Middle frontal gyrus (tissue), 1 donor: ENCODE measurements around the gene TAGLN.
A peak's percentile ranks its signal among the peaks of the same experiment; 100 is the strongest.

ENCODE experiments used
- DNase-seq: peaks from one replicate; pipeline ENCODE4 v3.0.0-alpha.2; 2015; ENCODE audit warnings: low spot score; ENCODE audit errors: extremely low spot score

Gene TAGLN

DNA sequence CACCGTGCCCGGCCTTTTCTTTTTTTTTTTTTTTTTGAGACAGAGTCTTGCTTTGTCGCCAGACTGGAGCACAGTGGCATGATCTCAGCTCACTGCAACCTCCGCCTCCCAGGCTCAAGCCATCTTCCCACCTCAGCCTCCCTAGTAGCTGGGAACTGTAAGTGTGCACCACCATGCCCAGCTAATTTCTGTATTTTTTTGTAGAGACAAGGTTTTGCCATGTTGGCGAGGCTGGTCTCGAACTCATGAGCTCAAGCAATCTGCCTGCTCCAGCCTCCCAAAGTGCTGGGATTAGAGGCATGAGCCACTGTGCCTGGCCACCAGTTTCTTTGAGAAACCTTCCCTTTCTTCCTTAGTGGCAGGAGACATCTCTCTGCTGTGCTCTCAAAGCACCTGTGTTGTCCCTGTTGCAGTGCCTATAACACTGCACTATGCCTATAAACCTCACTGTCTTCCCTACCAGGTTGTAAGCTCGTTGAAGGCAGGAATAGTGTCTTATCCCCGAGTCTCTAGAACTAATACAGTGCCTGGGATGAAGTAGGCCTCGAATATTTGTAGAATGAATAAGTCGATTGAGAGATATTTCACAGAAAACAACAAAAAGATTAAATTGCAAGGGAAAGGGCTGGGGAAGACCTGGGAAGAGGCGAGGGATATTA, 13.7 kb downstream of the TAGLN start:
- DNase-seq: no peak

DNA sequence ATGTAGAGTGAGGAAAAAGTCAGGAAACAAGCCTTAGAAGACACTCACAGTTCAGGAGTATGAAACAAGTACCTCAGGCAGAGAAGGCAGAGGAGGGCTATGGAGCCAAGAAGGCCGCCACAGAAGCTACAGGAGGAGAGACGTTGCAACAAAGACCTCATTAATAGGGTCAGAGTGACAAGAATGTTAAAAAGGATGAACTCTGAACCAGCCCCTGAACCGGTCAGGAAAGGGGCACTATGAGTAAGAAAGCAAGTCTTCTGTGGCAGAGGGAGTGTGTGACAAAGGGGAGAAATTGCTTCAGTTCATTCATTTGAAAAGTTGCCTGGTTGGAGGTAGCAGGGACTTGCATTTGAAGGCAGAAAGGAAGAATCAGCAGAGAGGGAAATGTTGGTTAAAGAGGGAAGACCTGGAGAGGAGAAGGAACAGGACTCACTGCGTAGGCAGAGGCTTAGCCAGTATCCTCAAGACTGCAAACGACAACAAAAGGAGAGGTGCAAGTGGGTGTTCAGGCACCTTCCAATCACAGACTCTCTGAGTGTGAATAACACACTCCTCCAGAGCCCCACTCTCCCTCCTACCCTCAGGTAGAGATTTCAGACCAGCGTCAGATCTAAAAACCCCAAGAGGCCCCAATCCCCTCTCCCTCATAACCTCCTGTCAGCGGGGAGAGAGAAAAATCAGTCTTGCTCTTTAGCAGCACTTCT, 15.4 kb downstream of the TAGLN start:
- no peak for DNase-seq

GRCh38 chr11:117217141-117218084, 18.2 kb downstream of the TAGLN start:
- DNase-seq: no peak

DNA sequence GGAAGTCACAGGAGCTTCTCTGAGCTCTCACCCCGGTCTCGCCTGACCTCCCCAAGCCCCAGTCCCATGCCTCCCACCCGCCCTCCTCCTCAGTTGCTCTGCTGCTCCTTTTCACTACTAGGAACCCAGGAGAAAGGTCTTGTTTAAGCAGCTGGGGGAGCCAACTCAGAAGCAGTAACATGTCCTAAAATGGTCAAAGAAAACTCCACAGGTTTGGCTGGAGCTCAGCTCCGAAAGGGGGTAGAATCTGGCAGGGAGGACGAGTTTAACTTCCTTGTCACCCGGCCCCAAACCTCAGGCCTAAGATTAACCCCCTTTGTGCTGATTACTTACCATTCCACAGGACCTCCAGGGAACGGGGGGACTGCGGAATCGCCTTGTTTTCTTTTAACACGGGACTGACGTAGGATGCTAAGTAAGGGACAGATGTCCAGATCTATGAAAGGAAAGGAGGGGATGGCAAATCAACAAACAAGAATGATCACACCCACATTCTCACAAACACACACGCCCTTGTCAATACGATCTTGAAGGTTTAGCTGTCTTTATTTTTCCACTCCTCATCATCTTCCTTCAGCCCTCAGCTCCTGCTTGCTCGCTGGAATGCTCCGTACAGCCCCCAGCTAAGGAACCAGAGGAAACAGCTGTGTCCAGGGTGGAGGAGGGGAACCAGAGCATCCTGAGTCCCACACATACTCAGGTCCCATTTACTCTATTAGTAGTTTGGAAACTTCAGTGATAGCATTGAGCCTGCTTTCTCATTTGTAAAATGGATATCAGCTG, 19.2 kb downstream of the TAGLN start:
- DNase-seq: no peak

- DNase-seq: no peak
Measured at GRCh38 chr11:117219001-117219400, 19.8 kb downstream of the TAGLN start.

GRCh38 chr11:117219455-117219854, 20.3 kb downstream of the TAGLN start:
- no peak for DNase-seq

- no peak for DNase-seq
Measured at GRCh38 chr11:117219995-117220394, 20.8 kb downstream of the TAGLN start.

- no peak for DNase-seq
Measured at GRCh38 chr11:117220568-117220967, 21.4 kb downstream of the TAGLN start.

- DNase-seq: no peak
Measured at GRCh38 chr11:117220999-117221774, 22.0 kb downstream of the TAGLN start.

DNA sequence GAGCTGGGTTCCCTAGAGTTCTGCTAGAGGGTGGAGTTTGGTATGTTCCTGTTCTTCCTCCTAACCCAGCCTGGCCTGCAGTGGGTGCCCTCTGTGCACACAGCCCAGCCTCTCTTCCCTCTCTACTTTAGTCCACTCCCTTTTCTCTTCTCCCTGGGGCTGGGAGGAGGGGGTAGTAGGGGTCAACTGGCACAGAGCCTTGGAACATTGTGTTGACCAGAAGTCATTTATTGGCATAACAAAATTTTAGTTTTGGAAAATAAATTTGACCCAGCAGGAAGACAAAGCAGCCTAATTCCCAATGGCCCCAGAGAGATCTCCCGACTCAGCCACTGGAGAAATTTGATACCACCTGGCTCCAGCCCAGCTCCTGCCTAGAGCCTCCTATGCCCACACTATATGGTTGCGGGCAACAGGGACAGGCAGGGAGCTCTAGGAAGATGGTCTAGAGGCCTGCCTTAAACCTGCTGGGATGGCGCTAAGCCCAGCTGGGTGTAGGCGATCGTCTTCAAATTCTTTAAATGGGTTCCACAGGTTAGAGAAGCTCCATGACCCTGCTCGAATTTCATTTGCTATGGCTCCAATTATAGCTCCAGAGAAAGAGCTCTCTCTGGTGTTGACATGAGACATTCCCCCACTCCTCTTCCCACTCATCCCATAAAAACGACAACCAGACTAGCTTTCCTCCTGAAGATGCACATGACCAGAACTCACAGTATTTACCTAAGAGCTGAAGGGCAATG, 22.8 kb downstream of the TAGLN start:
- DNase-seq: no peak

DNA sequence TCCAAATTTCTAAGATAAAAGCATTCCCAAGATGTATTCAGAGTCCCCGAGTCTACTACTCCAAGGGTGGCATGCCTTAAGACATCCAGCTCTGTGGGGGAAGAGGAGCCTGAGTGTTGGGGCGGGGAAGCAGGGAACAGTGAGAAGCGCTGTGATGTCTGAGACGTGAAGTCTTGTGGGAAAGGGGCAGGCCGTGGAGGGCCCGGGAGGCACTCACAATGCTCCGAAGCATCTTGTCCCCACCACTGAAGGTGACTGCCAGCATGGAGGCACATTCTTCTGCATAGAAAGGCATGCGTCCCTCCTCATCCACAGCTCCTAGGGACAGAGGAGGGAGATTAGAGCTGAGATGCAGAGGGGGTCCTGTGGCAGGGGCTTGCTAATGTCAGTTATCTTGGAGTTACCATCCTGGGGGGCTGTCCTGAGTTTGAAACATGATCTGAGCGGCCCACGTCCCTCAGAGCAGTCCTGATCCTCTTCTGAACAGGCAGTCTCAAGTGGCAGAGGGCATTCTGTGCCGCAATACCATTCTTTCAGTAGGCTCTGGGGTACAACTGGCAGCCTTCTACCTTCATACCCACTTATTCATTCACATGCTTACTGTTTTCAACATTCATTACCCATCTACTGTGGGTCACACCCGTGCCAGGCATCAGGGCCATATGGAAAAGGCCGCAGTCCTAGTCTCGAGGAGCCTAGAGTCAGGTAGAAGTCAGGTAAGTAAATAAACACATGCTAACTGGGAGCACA, 24.0 kb downstream of the TAGLN start:
- no peak for DNase-seq

- DNase-seq: no peak
Measured at GRCh38 chr11:117223741-117224689, 24.8 kb downstream of the TAGLN start.

- DNase-seq: no peak
Measured at GRCh38 chr11:117225553-117226170, 26.5 kb downstream of the TAGLN start.

GRCh38 chr11:117226388-117227385, 27.5 kb downstream of the TAGLN start:
- DNase-seq: peak; percentile 68

DNA sequence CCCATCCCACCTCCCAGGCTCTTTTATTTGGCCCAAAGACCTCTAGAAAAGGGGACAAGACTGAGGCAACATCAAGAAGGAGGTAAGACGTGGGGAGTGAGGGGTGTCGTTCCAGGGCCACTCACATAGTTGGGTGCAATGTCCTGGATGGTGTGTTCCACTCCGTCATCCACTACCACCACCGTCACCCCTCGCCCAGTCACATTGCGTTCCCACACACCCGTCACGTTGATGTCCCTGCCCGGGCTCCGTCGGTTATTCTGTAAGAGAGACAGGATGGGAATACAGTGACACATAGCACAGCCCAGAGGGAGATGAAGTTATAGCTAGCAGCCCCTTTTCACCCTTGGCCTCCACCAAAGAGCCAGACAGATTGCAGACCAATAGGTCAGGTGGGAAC, 28.9 kb downstream of the TAGLN start:
- no peak for DNase-seq

- no peak for DNase-seq
Measured at GRCh38 chr11:117229411-117229810, 30.2 kb downstream of the TAGLN start.
